ENCODE data around the gene FOXI1. TPM values are rescaled to one million over a fixed set of nuclear protein-coding genes. Genes with fewer than 3 reads are reported as not detected.

Gene FOXI1
- total and polyA plus RNA-seq, 2 of the 13 experiments (the other 11 are each of a cell fraction or from before 2014, with no cell fraction given): not detected

- Histone ChIP-seq H3K27ac (ENCODE audit: extremely low read length, insufficient read depth, low read length) (no peak overlapping the region), H3K4me1 (ENCODE audit: insufficient read depth, low read length) (no peaks in the 10 kb centered on the region), H2AFZ (ENCODE audit: low read length) (no peak overlapping the region), H3K27me3 (ENCODE audit: control insufficient read depth in 1 of 2, insufficient read depth in 2 of 2, low read length in 2 of 2) (no peaks in the 10 kb centered on the region; a peak in 2 of 5 replicates), H3K4me2 (ENCODE audit: low read depth, low read length) (no peak overlapping the region), H3K4me3 (replicated peaks in 1 of 3; ENCODE audit: insufficient read depth in 1 of 3, low read depth in 2 of 3, low read length in 3 of 3) (no peak overlapping the region), H3K36me3 (replicated peaks in 1 of 2; ENCODE audit: control insufficient read depth in 1 of 2, insufficient read depth in 2 of 2, low read length in 2 of 2) (no peaks in the 10 kb centered on the region), H3K9me3 (ENCODE audit: low read length) (no peaks in the 10 kb centered on the region), H3K9ac (ENCODE audit: insufficient read depth, low read depth, low read length) (no peak overlapping the region), H3K79me2 (ENCODE audit: insufficient read depth, low read length) (no peaks in the 10 kb centered on the region), H4K20me1 (ENCODE audit: insufficient read depth, low read length) (no peaks in the 10 kb centered on the region)
- FAIRE-seq: no peak
- 7% methylated on average over 5 of the region's 11 CpGs for WGBS (ENCODE audit: low lambda C conversion rate)
- DNase-seq (ENCODE audit: low spot score): no peak
- intact Hi-C loops (cut with micrococcal nuclease; ENCODE audit: unreplicated experiment): no loop called here
- BruUV-seq (replicated peaks): no TSS peak
- in situ Hi-C loops (cut with HindIII; ENCODE audit: extremely low pct_ligation_motif_present, low pct_unique_long_range_greater_than_20kb): no loop called here
- CTCF ChIA-PET (ENCODE audit: low intra/inter-chr PET ratio, low total read pairs): no interaction called here
- ATAC-seq: no peak
- POLR2A ChIA-PET: no interaction called here
- TF ChIP-seq STAT6 (CRISPR knock-in tag; IDR thresholded peaks at IDR 0.05; ENCODE audit: borderline replicate concordance) (no peak), HNRNPH1 (optimal IDR thresholded peaks at IDR 0.05; ENCODE audit: low read depth, low read length) (no peak), POGZ (CRISPR knock-in tag; IDR thresholded peaks at IDR 0.05) (no peak)
These were observed 49.0 kb upstream of the FOXI1 start for GRCh38 chr5:170056561-170057267.

GRCh38 chr5:170057311-170057710 lies 48.4 kb upstream of the FOXI1 start:
- 23% methylated on average over 11 of the region's 11 CpGs for WGBS (ENCODE audit: low lambda C conversion rate)
- Histone ChIP-seq H3K9me3 (ENCODE audit: low read length) (no peaks in the 10 kb centered on the region), H4K20me1 (ENCODE audit: insufficient read depth, low read length) (no peaks in the 10 kb centered on the region), H3K4me1 (ENCODE audit: insufficient read depth, low read length) (no peaks in the 10 kb centered on the region), H3K36me3 (replicated peaks in 1 of 2; ENCODE audit: control insufficient read depth in 1 of 2, insufficient read depth in 2 of 2, low read length in 2 of 2) (no peaks in the 10 kb centered on the region), H3K27me3 (ENCODE audit: control insufficient read depth in 1 of 2, insufficient read depth in 2 of 2, low read length in 2 of 2) (no peaks in the 10 kb centered on the region; a peak in 2 of 5 replicates), H3K4me3 (replicated peaks in 1 of 3; ENCODE audit: insufficient read depth in 1 of 3, low read depth in 2 of 3, low read length in 3 of 3) (no peak overlapping the region), H3K4me2 (ENCODE audit: low read depth, low read length) (no peak overlapping the region), H3K27ac (ENCODE audit: extremely low read length, insufficient read depth, low read length) (no peak overlapping the region), H3K9ac (ENCODE audit: insufficient read depth, low read depth, low read length) (no peak overlapping the region), H3K79me2 (ENCODE audit: insufficient read depth, low read length) (no peaks in the 10 kb centered on the region), H2AFZ (ENCODE audit: low read length) (no peak overlapping the region)
- POLR2A ChIA-PET: no interaction called here
- no TSS peak for BruUV-seq (replicated peaks)
- CTCF ChIA-PET (ENCODE audit: low intra/inter-chr PET ratio, low total read pairs): no interaction called here
- intact Hi-C loops (cut with micrococcal nuclease; ENCODE audit: unreplicated experiment): no loop called here
- DNase-seq (ENCODE audit: low spot score): no peak
- ATAC-seq: no peak
- no peak for FAIRE-seq
- in situ Hi-C loops (cut with HindIII; ENCODE audit: extremely low pct_ligation_motif_present, low pct_unique_long_range_greater_than_20kb): no loop called here
- TF ChIP-seq ZNF296 (CRISPR knock-in tag; conservative IDR thresholded peaks at IDR 0.05): no peak
- TF ChIP-seq ZNF274 (CRISPR knock-in tag; IDR thresholded peaks at IDR 0.05): no peak
- no peak for TF ChIP-seq ZNF17 (CRISPR knock-in tag; IDR thresholded peaks at IDR 0.05)
- no peak for TF ChIP-seq ZNF724P (CRISPR knock-in tag; IDR thresholded peaks at IDR 0.05; ENCODE audit: borderline replicate concordance)
- TF ChIP-seq PRDM10 (CRISPR knock-in tag; IDR thresholded peaks at IDR 0.05; ENCODE audit: low read depth): no peak
- TF ChIP-seq KDM1A (CRISPR knock-in tag; IDR thresholded peaks at IDR 0.05): no peak
- no peak for TF ChIP-seq ZNF441 (CRISPR knock-in tag; IDR thresholded peaks at IDR 0.05; ENCODE audit: borderline replicate concordance)
- no peak for TF ChIP-seq TP53 (CRISPR knock-in tag; conservative IDR thresholded peaks at IDR 0.05)
- no peak for TF ChIP-seq ZNF678 (CRISPR knock-in tag; IDR thresholded peaks at IDR 0.05)

All from HepG2 (cell line).